ENCODE measurements around the gene PPFIA3. TPM values are rescaled to one million over a fixed set of nuclear protein-coding genes. Genes with fewer than 3 reads are reported as not detected.

Gene PPFIA3
- total and polyA plus RNA-seq, 2 of the 4 experiments (the other 2 are of a cell fraction) = 0.90 to 2.4 TPM

DNA sequence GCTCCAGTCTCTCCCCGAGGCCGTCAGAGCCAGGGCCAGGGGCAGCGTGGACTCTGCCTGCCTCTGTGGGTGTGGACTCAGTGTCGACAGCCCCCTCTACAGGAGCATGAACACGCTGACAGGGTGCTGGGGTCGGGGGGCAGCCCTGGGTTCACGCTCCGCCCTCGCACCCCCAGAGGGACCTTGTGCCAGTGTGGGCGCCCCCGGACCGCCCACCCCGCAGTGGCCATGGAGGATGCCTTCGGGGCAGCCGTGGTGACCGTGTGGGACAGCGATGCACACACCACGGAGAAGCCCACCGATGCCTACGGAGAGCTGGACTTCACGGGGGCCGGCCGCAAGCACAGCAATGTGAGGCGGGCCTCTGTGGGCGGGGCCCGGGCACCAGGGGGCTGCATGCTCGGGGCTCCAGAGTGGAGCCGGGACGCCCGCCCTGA is 46.5 kb downstream of the PPFIA3 start:
- Histone ChIP-seq H2BK15ac (ENCODE audit: low read depth, low read length) (no peak overlapping the region), H3K4me1 (ENCODE audit: control insufficient read depth, insufficient read depth, low read length) (no peaks in the 10 kb centered on the region), H3K14ac (replicated peaks; ENCODE audit: low read depth, low read length) (no peak overlapping the region), H3K23ac (ENCODE audit: low read depth, low read length) (no peak overlapping the region), H3K27ac (ENCODE audit: insufficient read depth, low read length) (no peak overlapping the region), H4K20me1 (ENCODE audit: insufficient read depth, low read length) (no peaks in the 10 kb centered on the region; the same call in 1 of the 2 replicates), H3K4me2 (ENCODE audit: low read depth, low read length) (no peak overlapping the region), H3K9me3 (ENCODE audit: control insufficient read depth, insufficient read depth, low read length) (no peaks in the 10 kb centered on the region), H2BK5ac (ENCODE audit: low read depth, low read length, poor library complexity, severe bottlenecking) (no peak overlapping the region), H4K91ac (ENCODE audit: insufficient read depth, low read depth, low read length) (no peak overlapping the region), H2BK20ac (ENCODE audit: low read depth, low read length) (no peak overlapping the region), H2AK5ac (ENCODE audit: low read depth, low read length) (no peak overlapping the region), H3K27me3 (ENCODE audit: control insufficient read depth, insufficient read depth, low read length) (no peaks in the 10 kb centered on the region), H3K56ac (ENCODE audit: extremely low read depth, insufficient read depth, low read length) (no peak overlapping the region), H4K8ac (ENCODE audit: low read depth in 2 of 2, low read length in 2 of 2) (no peak overlapping the region), H3K79me1 (ENCODE audit: low read depth in 1 of 2, low read length in 2 of 2) (peaks cover 0 to 5% of the 10 kb centered on the region in 2 experiments; a peak in 2 of 4 replicates), H3K36me3 (ENCODE audit: control insufficient read depth, insufficient read depth, low read length) (peaks cover 18% of the 10 kb centered on the region), H3K4me3 (ENCODE audit: insufficient read depth, low read depth, low read length) (no peak overlapping the region), H2BK120ac (ENCODE audit: low read depth, low read length) (no peak overlapping the region), H3K9ac (ENCODE audit: low read depth, low read length) (no peak overlapping the region), H3K18ac (ENCODE audit: low read depth, low read length) (no peak overlapping the region), H4K5ac (ENCODE audit: low read depth, low read length) (no peak overlapping the region), H3K4ac (ENCODE audit: low read depth, low read length) (no peak overlapping the region), H3K9me1 (ENCODE audit: insufficient read depth, low read length) (no peaks in the 10 kb centered on the region), H2AK9ac (replicated peaks; ENCODE audit: low read depth, low read length, poor library complexity) (no peak overlapping the region), H2AFZ (replicated peaks; ENCODE audit: low read length, poor library complexity) (no peak overlapping the region)
- in situ Hi-C loops (cut with MboI; ENCODE audit: low sequenced_read_pairs) = no loop called here
- TF ChIP-seq RAD21 (IDR thresholded peaks at IDR 0.05; ENCODE audit: low read length) = no peak
- TF ChIP-seq BHLHE40 (IDR thresholded peaks at IDR 0.05; ENCODE audit: low read depth, low read length) = no peak
- TF ChIP-seq MAFK (IDR thresholded peaks at IDR 0.05; ENCODE audit: low read depth, low read length) = no peak
- no peak for TF ChIP-seq NFE2L2 (IDR thresholded peaks at IDR 0.05; ENCODE audit: low read depth, low read length)
- TF ChIP-seq RCOR1 (IDR thresholded peaks at IDR 0.05; ENCODE audit: insufficient replicate concordance, low read length) = no peak
- TF ChIP-seq, protein P1, sequence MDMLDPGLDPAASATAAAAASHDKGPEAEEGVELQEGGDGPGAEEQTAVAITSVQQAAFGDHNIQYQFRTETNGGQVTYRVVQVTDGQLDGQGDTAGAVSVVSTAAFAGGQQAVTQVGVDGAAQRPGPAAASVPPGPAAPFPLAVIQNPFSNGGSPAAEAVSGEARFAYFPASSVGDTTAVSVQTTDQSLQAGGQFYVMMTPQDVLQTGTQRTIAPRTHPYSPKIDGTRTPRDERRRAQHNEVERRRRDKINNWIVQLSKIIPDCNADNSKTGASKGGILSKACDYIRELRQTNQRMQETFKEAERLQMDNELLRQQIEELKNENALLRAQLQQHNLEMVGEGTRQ (IDR thresholded peaks at IDR 0.05; ENCODE audit: low read depth, low read length) = no peak
- TF ChIP-seq POLR2A (IDR thresholded peaks at IDR 0.05; ENCODE audit: low read depth, low read length) = no peak
- TF ChIP-seq MXI1 (IDR thresholded peaks at IDR 0.05; ENCODE audit: borderline replicate concordance, low read depth, low read length) = no peak
- TF ChIP-seq SMC3 (IDR thresholded peaks at IDR 0.05; ENCODE audit: low read depth, low read length) = no peak
- TF ChIP-seq MAZ (IDR thresholded peaks at IDR 0.05; ENCODE audit: borderline replicate concordance, low read depth, low read length) = no peak
- no peak for TF ChIP-seq FOS (IDR thresholded peaks at IDR 0.05; ENCODE audit: low read depth, low read length)
- TF ChIP-seq, protein P2, sequence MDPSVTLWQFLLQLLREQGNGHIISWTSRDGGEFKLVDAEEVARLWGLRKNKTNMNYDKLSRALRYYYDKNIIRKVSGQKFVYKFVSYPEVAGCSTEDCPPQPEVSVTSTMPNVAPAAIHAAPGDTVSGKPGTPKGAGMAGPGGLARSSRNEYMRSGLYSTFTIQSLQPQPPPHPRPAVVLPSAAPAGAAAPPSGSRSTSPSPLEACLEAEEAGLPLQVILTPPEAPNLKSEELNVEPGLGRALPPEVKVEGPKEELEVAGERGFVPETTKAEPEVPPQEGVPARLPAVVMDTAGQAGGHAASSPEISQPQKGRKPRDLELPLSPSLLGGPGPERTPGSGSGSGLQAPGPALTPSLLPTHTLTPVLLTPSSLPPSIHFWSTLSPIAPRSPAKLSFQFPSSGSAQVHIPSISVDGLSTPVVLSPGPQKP (IDR thresholded peaks at IDR 0.05; ENCODE audit: borderline replicate concordance, low read depth, low read length) = no peak
- no peak for TF ChIP-seq CEBPB (IDR thresholded peaks at IDR 0.05; ENCODE audit: low read depth, low read length)
- TF ChIP-seq CHD1 (IDR thresholded peaks at IDR 0.05; ENCODE audit: low read depth, low read length) = no peak
- TF ChIP-seq RFX5 (IDR thresholded peaks at IDR 0.05; ENCODE audit: low read depth, low read length) = no peak
- TF ChIP-seq CTCF (conservative IDR thresholded peaks at IDR 0.05; ENCODE audit: low read depth, low read length) = no peak
- POLR2A ChIA-PET (ENCODE audit: unreplicated experiment) = no interaction called here
- BruUV-seq (replicated peaks) = no TSS peak
- no peak for ATAC-seq (ENCODE audit: low read depth)
- CTCF ChIA-PET = no interaction called here
- WGBS, 2 experiments (ENCODE audit: extremely low coverage in 2 of 2, insufficient read length in 1 of 2) = 39% methylated on average over 3 of the region's 30 CpGs; no CpG with 5 or more reads in 1 of the 2 experiments
- dilution Hi-C loops (cut with HindIII; ENCODE audit: low sequenced_read_pairs, unreplicated experiment) = no loop called here
- no peak for DNase-seq
- intact Hi-C loops (cut with micrococcal nuclease) = no loop called here
